Caco-2 (cell line): ENCODE measurements around the gene ARHGAP15. TPM values are rescaled to one million over a fixed set of nuclear protein-coding genes. Genes with fewer than 3 reads are reported as not detected.

ENCODE experiments used
- BruUV-seq: library from RNA; stranded (reverse); fragments of 400-500 nt; replicated peaks from 2 replicates; lab custom pipeline; 2021; lab: Mats Ljungman, UMichigan
- CTCF ChIA-PET: fragments of 300-600 bp; sonication (Branson Sonifier 250); formaldehyde crosslinking; loops from one replicate; lab custom pipeline; 2022; ENCODE audit warnings: antibody characterized with exemption; lab: Charles Lee
- POLR2A ChIA-PET: fragments of 300-600 bp; sonication (Branson Sonifier 250); formaldehyde crosslinking; loops from one replicate; lab custom pipeline; 2022; ENCODE audit warnings: antibody characterized with exemption; lab: Charles Lee
- DNase-seq, 2 experiments: peaks; one replicate each; pipeline versions ENCODE4 v3.0.0 to v3.0.0-alpha.2; 2020 to 2022
- H3K27me3 ChIP-seq: replicated peaks from 2 replicates; pipeline ENCODE4 v1.6.0; 2011; ENCODE audit warnings: low read length; ENCODE audit not compliant: control insufficient read depth, insufficient read depth
- H3K36me3 ChIP-seq: 2 replicates; pipeline ENCODE4 v1.5.1; 2011; ENCODE audit warnings: low read length; ENCODE audit not compliant: control insufficient read depth, insufficient read depth
- H3K4me1 ChIP-seq: fragments of 250-450 bp; sonication (Bioruptor Pico); 2 replicates; pipeline ENCODE4 v1.5.1; 2020; ENCODE audit warnings: mild to moderate bottlenecking
- H3K4me3 ChIP-seq: 2 replicates; pipeline ENCODE4 v1.5.1; 2011; ENCODE audit warnings: low read depth, mild to moderate bottlenecking, control low read depth, low read length
- H3K9me3 ChIP-seq: fragments of 250-450 bp; sonication (Bioruptor Pico); 2 replicates; pipeline ENCODE4 v1.5.1; 2020; ENCODE audit warnings: mild to moderate bottlenecking, moderate library complexity
- H3K27ac Mint-ChIP-seq: one replicate; pipeline ENCODE4 v1.8.0; 2022; ENCODE audit warnings: mixed read lengths; ENCODE audit not compliant: unreplicated experiment
- H3K27me3 Mint-ChIP-seq: one replicate; pipeline ENCODE4 v1.8.0; 2022; ENCODE audit warnings: mixed read lengths; ENCODE audit not compliant: insufficient read depth, unreplicated experiment
- H3K36me3 Mint-ChIP-seq: one replicate; pipeline ENCODE4 v1.8.0; 2022; ENCODE audit warnings: mild to moderate bottlenecking, mixed read lengths; ENCODE audit not compliant: insufficient read depth, unreplicated experiment
- H3K4me1 Mint-ChIP-seq: one replicate; pipeline ENCODE4 v1.8.0; 2022; ENCODE audit warnings: low read depth, mixed read lengths; ENCODE audit not compliant: unreplicated experiment
- H3K4me3 Mint-ChIP-seq: one replicate; pipeline ENCODE4 v1.8.0; 2022; ENCODE audit warnings: mild to moderate bottlenecking, moderate library complexity, mixed read lengths; ENCODE audit not compliant: unreplicated experiment
- H3K9me3 Mint-ChIP-seq: one replicate; pipeline ENCODE4 v1.8.0; 2022; ENCODE audit warnings: mixed read lengths; ENCODE audit not compliant: unreplicated experiment
- CTCF ChIP-seq, 2 experiments: fragments of 200-600 bp in 1 of 2; IDR thresholded peaks; 1 replicate in 1 of 2; 2 replicates in 1 of 2; pipeline versions ENCODE4 v1.5.1 to v1.8.0; 2011 to 2022; ENCODE audit warnings: antibody characterized with exemption in 1 of 2, control low read depth in 1 of 2, inconsistent platforms in 1 of 2, low read depth in 1 of 2, low read length in 1 of 2, mild to moderate bottlenecking in 1 of 2, moderate library complexity in 1 of 2; ENCODE audit not compliant: insufficient read depth in 1 of 2, severe bottlenecking in 1 of 2, unreplicated experiment in 1 of 2
- intact Hi-C: fragments of 100-400 bp; cut with micrococcal nuclease; formaldehyde crosslinking; loops from one replicate; pipeline ENCODE4 v1.10.0; 2022; ENCODE audit not compliant: unreplicated experiment
- total RNA-seq: library from RNA; stranded (reverse); gene quantifications from 2 replicates; pipeline ENCODE4 v1.2.3, GENCODE V29; 2022

The ARHGAP15 gene
- total RNA-seq, 1 experiment from 2014 or later: not detected

- BruUV-seq: no TSS peak
- ChIA-PET CTCF (no interaction called here), POLR2A (no interaction called here)
- no peak overlapping the region for H3K27ac Mint-ChIP-seq
- TF ChIP-seq CTCF (IDR thresholded peaks at IDR 0.05; ENCODE audit: insufficient read depth in 1 of 2, low read depth in 1 of 2, low read length in 1 of 2, severe bottlenecking in 1 of 2, unreplicated experiment in 1 of 2): no peak
- no peak for DNase-seq
- H3K36me3 Mint-ChIP-seq: no peaks in the 10 kb centered on the region
- no peaks in the 10 kb centered on the region for H3K36me3 ChIP-seq
- peaks cover 6% of the 10 kb centered on the region for H3K27me3 Mint-ChIP-seq
- no peaks in the 10 kb centered on the region for H3K27me3 ChIP-seq
- H3K4me3 ChIP-seq: no peak overlapping the region
- H3K4me1 ChIP-seq: no peaks in the 10 kb centered on the region
- no peaks in the 10 kb centered on the region for H3K9me3 ChIP-seq
- H3K9me3 Mint-ChIP-seq: no peaks in the 10 kb centered on the region
- intact Hi-C loops: loop anchor here (10.0 kb wide), 2 partner anchors 250 to 490 kb away; no protein-coding TSS in a partner anchor
- no peak overlapping the region for H3K4me3 Mint-ChIP-seq
- H3K4me1 Mint-ChIP-seq: no peaks in the 10 kb centered on the region
These were observed 455.7 kb downstream of the ARHGAP15 start for GRCh38 chr2:143584936-143585335.

- POLR2A ChIA-PET: no interaction called here
- Mint-ChIP-seq H3K9me3 (no peaks in the 10 kb centered on the region), H3K27me3 (peaks cover 6% of the 10 kb centered on the region), H3K27ac (no peak overlapping the region), H3K4me1 (no peaks in the 10 kb centered on the region), H3K4me3 (no peak overlapping the region), H3K36me3 (no peaks in the 10 kb centered on the region)
- intact Hi-C loops: loop anchor here (10.0 kb wide), 2 partner anchors 249 to 489 kb away; no protein-coding TSS in a partner anchor
- Histone ChIP-seq H3K4me1 (no peaks in the 10 kb centered on the region), H3K36me3 (no peaks in the 10 kb centered on the region), H3K9me3 (no peaks in the 10 kb centered on the region), H3K4me3 (no peak overlapping the region), H3K27me3 (no peaks in the 10 kb centered on the region)
- CTCF ChIA-PET: no interaction called here
- no peak for TF ChIP-seq CTCF (IDR thresholded peaks at IDR 0.05; ENCODE audit: insufficient read depth in 1 of 2, low read depth in 1 of 2, low read length in 1 of 2, severe bottlenecking in 1 of 2, unreplicated experiment in 1 of 2)
- BruUV-seq: no TSS peak
- no peak for DNase-seq
These were observed 456.9 kb downstream of the ARHGAP15 start for GRCh38 chr2:143586119-143586518.

- DNase-seq: no peak
- Mint-ChIP-seq H3K9me3 (no peaks in the 10 kb centered on the region), H3K4me3 (no peak overlapping the region), H3K4me1 (no peaks in the 10 kb centered on the region), H3K36me3 (no peaks in the 10 kb centered on the region), H3K27me3 (peaks cover 4% of the 10 kb centered on the region), H3K27ac (no peak overlapping the region)
- POLR2A ChIA-PET: no interaction called here
- no peak overlapping the region for H3K4me3 ChIP-seq
- no peaks in the 10 kb centered on the region for H3K27me3 ChIP-seq
- CTCF ChIA-PET: no interaction called here
- no peaks in the 10 kb centered on the region for H3K36me3 ChIP-seq
- no peaks in the 10 kb centered on the region for H3K9me3 ChIP-seq
- intact Hi-C loops: loop anchor here (10.0 kb wide), 2 partner anchors 246 to 486 kb away; no protein-coding TSS in a partner anchor
- TF ChIP-seq CTCF (IDR thresholded peaks at IDR 0.05; ENCODE audit: insufficient read depth in 1 of 2, low read depth in 1 of 2, low read length in 1 of 2, severe bottlenecking in 1 of 2, unreplicated experiment in 1 of 2): no peak
- BruUV-seq: no TSS peak
- H3K4me1 ChIP-seq: no peaks in the 10 kb centered on the region
These were observed 459.5 kb downstream of the ARHGAP15 start for GRCh38 chr2:143588746-143589145.
